Epidermal melanocyte (primary cell): ENCODE data around the gene NR4A1.

ENCODE experiments used
- DNase-seq: peaks from one replicate; pipeline ENCODE4 v3.0.0; 2011; ENCODE audit warnings: low spot score; ENCODE audit not compliant: insufficient read length

NR4A1 gene

DNA sequence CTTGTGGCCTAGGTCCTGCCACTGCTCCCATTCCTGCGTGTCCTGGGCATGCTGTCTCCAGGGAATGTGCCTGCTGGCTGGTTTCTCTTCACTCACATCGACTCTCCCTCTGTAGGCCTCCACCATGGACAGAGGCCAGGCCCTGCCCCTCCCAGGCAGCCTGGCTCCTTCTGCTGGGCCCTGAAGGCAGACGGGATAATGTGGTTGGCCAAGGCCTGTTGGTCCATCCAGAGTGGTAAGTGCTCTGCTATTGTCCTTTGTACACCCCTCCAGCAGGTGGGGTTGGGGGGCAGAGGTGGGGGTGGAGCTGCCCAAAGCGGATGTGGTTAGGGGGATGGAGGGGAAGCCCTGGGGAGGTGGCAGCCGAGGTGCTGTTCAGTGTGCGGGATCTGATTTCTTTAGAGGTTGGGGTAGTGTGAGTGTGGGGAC is 9.5 kb upstream of the NR4A1 start:
- DNase-seq, result peak; percentile 73

DNA sequence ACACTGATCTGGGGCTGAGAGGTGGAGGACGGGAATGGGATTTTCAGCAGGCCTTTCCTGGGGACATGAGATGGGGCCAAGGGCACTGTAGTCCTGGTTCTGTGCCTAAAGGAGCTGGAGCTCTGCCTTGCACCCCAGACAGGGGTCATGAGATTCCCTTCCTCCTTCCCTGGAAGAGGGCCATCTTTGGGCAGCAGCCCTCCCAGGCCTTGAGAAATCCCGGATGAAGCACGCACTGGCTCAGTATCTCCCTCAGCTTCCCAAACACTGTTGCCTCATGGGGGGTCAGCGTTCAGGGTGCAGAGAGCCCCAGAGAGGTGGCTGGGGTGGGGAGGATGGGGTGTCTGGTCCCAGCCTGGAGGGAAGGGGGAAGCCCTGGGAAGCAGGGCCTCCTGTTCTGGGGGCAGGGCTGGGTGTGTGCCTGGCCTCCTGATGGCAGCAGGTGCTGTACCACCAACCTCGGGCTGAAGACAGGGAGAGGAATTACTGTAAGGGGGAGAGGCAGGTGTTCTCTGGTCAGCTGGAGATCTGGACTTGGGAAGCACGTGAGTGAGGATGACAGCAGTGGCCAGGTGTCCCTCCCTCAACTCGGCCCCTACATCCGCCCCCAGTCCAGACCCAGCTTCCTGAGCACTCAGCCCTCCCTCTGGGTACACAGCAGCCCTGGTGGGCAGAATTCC is 8.4 kb upstream of the NR4A1 start:
- DNase-seq, result no peak

DNA sequence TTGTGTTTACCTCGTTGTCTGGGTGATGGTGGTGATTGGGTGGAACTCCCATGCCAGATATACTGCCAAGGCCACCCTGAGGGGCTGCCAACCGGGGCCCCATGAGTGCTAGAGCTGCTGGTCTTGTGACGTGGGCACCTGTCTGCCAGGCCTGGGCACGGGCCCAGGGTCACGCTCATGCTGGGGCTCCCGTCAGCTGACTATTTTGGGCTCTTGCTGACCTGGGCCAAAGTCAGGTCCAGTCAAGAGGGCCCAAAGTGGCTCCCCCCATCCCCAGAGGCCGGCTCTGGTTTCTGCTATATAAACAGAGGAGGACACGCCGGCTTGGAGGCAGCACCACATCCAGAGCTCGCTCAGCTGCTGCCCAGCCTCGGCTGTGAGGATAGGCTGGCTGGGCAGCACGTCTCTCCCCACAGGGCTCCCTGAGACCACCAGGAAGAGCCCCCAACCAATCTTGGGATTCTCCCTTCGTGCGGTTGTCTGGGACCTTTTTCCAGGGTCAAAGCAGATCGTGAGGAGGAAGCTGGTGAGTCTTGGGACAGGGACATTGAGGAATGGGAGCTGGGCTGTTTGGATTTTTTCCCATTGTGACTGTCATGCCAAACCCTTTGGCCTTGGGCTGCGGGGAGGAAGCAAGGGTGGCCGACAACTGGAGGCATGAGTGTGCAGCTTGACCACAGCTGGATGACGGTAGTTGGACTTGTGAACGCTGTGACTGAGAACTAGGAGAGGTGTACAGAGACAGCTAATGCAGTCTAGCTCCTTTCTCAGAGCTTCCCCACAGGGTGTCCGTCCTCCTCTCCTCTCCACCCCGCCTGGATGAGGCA is 7.6 kb upstream of the NR4A1 start:
- DNase-seq, result no peak

DNA sequence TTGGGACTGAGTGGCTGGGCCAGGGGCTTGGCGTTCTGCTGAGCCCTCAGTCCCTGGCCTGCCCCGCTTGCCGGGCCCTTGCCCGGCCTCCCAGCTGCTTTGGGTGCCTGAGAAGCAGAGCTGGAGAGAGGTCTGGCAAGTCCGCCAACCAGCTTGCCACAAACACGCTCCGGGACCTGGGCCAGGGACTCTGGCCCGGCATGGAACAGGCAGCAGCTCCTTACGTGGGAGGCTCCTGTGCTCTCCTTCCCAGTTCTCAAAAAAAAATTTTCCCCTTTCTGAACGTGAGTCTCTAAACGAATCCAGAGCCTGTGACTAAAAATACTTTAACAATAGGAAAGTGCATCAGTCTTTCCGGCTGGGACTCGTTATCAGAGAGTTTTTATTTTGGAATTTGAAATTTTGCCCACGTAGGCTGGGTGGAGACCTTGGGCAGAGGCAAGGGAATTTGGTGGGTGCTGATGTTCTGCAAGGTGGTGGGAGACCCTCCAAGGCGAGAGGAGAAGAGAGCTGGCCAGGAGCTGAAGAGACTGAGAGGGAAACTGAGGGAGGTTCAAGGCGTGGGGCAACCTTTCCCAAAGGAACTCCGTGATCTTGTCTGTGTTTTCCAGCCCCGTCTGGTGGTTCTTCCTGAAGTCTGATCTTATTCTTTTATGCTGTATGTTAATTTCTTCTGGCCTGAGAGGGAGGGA is 6.8 kb upstream of the NR4A1 start:
- no peak for DNase-seq

DNA sequence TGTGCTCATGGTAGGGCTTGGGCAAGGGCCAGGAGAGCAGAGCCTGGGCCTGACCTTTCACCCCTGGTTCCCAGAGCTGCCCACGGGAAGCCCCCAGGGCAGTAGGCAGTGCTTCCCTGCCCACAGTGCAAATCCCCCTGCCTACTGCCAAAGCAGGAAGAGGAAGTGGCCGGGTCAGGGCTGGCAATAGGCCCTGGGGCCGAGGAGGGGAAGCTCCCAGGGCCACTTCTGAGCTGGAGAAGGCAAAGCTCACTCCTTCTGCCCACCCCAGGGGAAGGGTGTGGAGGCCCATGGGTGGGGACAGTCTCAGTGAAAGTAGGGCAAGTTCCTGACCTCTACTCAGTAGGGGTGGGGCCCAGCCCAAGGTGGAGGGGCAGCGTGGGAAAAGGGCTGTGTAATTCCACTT is 5.4 kb upstream of the NR4A1 start:
- no peak for DNase-seq

DNA sequence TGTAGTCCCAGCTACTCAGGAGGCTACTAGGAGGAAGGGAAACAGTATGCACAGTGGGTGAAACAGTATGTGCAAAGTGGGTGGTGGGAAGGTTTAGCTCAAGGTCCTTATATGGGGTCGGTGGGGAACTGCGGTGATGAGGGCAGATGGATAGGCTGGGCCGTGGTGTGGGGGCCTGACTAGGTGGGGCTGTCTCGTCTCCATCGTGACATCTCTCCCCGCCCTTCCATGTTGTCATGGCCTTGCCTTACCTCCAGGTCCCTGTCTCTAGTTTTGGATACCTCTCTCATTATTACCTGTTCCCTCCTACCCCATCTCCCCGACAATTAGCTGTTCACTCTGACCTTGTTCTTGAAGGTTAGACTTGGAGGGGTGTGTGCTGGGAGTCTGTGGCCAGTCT is 4.4 kb upstream of the NR4A1 start:
- DNase-seq, result no peak

DNA sequence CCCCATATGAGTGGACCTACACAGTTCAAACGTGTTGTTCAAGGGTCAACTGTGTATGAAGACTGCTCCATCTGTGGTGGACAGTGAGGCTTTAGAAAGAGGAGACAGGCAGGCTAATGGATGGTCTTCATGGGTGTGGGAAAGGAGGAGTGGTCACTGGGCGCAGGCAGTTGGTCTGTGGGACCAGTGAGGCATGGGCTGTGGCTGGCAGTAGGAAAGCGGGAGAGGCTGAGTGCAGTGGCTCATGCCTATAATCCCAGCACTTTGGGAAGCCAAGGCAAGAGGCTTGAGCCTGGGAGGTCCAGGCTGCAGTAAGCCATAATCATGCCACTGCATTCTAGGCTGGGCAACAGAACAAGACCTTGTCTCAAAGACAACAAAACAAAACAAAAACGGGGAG is 2.0 kb upstream of the NR4A1 start:
- no peak for DNase-seq

DNA sequence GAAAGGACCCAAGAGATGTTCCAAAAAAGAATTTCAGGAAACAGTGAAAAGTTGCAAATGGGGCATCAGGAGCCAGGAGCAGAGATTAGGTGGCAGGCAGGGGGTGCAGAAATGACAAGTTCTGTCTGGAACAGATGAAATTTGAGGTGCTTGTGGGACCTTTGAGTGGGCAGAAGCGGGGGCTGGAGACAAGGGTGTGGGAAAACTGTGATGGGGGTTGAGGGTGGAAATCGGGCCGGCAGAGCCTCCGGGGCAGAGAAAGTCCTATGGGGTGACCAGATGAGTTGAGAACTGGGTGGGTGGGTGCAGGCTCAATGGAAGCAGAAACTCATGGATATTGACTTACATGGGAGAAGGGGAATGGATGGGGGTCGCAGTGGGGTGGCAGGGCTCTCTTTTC is 1.6 kb upstream of the NR4A1 start:
- no peak for DNase-seq

DNA sequence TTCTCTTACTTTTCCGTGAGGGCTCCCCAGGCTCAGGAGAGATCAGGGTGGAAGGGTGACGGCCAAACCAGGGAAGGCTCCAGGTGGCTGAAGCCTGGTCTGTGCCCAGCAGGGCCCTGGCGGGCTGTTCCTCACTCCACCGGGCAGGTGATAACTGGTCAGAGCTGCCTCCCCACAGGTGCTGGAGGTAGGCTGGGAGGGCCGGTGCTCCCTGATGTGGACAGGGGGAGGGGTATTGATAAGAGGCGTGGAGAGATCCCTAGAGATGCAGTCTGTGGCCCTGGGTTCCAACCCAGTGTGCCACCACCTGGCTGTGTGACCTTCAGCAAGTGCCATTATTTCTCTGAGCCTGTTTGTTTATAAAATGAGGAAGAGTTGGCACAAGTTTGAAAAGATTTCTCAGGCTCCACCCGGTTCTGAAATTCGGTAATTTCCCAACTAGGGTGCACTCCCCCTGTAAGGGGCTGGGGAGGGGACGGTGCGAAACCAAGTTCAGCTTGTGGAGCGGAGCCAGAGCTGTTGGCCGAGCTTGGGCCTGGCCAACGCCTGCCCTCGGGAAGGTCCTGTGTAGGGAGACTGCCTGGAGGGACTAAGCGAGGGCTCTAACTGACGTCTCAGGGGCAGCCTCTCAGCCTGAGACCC is 1.0 kb upstream of the NR4A1 start:
- no peak for DNase-seq

DNA sequence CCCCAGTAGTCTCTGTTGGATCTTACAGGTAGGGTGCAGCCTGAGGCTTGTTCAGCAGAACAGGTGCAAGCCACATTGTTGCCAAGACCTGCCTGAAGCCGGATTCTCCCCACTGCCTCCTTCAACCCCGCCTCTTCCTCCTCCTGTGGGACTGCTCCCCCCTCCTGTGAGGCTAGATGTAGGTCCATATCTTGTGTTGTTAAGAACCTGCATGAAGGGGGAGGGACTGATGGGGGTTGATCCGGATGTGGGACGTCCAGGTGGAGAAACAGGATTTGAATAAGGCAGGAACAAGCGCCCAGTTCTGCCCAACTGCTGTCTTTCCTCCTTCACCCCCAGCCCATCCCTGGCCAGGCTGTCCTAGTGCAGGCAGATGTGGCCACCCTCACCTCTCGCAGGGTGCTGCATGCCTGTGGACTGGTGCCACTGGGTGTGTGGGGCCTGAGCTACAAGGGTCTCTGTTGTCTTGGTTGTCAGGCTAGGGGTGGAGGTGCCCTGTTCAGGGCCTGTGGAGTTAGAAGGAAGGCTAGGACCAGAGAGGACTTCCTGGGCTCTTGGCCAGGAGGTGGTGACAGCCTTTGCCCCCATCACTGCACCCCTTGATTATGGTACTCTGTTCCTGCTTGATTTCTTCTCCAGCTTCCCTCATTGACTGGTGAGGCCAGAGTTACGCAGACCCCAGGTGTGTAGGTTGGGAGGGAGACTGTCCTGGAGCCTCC is 1.4 kb downstream of the NR4A1 start:
- no peak for DNase-seq

DNA sequence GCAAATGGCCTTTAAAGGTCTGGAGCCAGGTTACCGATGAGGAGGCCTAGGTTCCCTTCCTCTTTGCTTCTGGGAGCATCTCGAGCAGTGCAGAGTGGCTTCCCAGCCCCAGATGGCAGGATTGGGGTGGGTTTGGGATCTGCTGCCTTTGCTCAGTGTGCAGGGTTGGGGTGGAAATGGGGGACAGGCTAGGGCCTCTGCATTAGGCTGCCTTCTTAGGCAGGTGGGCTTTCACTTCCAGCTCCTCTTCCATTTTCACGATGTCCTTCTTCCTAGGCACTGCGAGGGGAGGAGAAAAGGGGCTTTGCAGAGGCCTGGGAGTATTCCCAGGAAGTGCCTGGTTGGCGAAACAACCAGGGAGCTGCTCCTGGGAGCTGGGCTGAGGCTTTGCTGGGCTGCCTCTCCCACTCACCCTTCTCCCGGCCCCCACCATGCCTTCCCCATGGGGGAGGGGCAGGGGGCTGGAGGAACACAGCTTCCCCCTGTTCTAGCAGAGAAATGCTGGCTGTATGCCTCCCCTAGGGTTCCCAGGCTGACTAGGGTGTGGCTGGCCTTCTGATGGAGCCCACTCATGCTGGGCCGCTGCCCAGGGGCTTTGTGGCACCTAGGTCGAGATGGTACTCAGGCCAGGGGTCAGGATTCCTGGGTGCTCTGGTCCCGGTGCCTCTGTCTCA is 2.4 kb downstream of the NR4A1 start:
- no peak for DNase-seq

DNA sequence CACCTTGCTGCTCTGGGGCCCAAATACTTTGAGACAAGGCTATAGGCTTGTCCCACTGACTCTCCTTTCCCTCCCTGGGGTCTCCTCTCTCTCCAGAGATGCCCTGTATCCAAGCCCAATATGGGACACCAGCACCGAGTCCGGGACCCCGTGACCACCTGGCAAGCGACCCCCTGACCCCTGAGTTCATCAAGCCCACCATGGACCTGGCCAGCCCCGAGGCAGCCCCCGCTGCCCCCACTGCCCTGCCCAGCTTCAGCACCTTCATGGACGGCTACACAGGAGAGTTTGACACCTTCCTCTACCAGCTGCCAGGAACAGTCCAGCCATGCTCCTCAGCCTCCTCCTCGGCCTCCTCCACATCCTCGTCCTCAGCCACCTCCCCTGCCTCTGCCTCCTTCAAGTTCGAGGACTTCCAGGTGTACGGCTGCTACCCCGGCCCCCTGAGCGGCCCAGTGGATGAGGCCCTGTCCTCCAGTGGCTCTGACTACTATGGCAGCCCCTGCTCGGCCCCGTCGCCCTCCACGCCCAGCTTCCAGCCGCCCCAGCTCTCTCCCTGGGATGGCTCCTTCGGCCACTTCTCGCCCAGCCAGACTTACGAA is 3.1 kb downstream of the NR4A1 start:
- no peak for DNase-seq

DNA sequence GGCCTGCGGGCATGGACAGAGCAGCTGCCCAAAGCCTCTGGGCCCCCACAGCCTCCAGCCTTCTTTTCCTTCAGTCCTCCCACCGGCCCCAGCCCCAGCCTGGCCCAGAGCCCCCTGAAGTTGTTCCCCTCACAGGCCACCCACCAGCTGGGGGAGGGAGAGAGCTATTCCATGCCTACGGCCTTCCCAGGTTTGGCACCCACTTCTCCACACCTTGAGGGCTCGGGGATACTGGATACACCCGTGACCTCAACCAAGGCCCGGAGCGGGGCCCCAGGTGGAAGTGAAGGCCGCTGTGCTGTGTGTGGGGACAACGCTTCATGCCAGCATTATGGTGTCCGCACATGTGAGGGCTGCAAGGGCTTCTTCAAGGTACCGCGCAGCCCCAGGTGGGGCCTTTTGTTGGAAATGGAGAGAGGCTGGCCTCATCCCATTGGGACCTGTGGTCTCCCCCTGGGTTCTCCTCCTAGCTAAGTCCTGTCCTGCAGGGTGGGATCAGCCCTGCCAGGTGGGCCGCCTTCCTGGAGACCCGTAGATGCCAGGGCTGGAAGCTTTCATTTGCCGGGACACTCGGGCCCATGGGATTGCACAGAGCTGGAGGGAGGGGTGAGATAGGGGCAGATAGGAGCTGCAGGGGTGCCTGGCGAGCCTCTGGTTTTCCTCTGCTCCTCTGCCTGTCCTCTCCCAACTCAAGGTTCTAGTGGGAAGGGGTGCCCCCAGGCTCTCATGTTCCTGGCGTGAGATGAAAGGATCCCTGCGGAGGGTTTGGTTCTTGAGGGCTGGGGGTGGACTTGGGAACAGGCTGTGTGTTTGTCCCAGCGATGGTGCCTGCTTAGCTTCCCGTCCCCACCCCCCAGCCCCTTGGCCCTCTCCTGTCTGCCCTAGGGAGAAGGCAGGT is 3.8 kb downstream of the NR4A1 start:
- DNase-seq, result no peak

DNA sequence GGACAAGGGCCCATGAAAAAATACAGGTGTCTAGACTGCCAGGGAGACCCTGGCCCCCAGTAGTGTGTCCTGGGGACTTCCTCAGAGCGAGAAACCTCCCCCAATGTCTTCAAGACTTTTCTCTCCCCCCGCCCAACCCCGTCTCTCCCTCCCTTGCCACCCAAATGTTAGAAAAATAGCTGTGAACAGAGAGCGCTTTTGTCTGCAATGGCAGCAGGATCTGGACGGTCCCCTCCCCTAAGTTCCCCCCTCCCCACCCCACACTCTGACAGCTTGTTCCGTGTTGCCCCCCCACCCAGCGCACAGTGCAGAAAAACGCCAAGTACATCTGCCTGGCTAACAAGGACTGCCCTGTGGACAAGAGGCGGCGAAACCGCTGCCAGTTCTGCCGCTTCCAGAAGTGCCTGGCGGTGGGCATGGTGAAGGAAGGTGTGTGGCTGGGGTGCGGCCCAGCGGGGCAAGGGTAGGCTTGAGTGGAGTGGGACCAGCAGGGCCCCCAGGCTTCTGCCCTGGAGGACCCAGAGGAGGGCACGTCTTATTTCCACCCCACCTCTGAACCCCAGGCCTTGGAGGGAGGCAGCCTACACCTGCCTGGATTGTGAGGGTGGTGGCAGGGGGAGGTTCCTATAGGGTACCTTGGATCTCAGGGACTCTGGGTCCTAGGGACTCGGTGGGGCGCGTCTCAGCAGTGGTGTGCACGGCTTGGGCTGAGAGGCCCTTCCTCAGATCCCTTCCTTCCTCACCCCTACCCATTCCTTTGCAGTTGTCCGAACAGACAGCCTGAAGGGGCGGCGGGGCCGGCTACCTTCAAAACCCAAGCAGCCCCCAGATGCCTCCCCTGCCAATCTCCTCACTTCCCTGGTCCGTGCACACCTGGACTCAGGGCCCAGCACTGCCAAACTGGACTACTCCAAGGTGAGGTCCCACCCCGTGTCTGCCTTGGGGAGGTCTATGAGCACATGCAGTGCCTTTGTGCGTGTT is 4.8 kb downstream of the NR4A1 start:
- DNase-seq, result peak; percentile 48

DNA sequence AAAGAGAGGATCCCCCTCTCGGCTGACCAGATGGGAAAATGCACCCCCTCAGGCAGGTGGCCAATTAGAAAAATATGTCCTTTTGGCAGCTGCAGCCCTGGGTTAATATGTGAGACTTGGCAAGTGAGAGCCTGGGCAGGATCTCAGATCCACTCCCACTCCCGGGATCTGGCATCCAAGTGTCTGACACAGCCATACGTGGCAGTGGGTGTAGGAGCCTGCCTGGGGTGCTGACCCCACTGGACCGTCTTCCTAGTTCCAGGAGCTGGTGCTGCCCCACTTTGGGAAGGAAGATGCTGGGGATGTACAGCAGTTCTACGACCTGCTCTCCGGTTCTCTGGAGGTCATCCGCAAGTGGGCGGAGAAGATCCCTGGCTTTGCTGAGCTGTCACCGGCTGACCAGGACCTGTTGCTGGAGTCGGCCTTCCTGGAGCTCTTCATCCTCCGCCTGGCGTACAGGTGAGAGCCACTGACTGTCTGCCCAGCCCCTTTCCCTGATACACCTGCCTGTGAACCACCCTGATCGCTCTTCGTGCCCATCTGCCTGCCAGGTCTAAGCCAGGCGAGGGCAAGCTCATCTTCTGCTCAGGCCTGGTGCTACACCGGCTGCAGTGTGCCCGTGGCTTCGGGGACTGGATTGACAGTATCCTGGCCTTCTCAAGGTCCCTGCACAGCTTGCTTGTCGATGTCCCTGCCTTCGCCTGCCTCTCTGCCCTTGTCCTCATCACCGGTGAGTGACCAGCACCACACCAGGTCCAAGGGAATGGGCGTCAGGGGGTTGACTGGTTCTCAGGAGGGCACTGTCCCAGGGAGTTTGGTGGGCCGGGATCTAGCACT is 5.8 kb downstream of the NR4A1 start:
- DNase-seq, result no peak

DNA sequence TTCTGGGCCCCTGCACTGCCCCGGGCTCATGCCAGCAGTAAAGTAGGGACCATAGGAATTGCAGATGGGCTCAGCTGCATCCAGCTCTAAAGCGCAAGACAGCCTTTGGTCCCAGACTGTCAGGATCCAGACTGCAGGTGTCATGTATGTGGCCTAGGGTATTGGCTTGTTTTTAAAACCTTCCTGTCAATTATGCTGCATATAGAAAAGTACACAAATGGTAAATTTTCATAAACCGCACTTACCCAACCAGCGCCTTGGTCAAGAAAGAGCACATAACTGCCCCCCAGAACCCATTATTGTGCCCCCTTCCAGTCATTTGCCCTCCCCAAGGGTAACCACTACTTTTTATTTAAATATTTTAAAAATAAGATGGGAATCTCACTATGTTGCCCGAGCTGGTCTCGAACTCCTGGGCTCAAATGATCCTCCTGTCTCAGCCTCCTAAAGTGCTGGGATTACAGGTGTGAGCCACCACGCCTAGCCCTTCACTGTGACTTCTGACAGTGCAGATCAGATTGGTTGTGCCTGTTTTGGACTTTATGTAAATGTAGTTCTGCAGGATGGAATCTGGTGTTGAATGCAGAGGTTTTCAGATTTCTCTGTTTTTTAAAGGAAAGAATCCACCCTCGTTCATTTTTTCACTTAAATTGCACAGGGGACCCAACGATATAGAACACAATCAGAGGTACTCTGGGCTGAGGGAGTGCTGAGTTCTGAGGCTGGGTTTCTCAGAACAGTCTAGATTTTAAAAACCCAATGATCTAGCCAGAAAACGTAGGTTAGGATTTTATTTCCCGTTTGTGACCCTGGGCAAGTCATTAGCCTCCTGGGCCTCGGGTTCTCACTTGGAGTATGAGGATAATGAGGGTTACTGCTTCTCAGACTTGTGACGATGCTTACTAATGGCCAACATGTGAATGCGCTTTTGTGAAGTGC is 6.7 kb downstream of the NR4A1 start:
- no peak for DNase-seq
